ENCODE results near the gene FEZ2. TPM values are rescaled to one million over a fixed set of nuclear protein-coding genes. Genes with fewer than 3 reads are reported as not detected.

Gene FEZ2
- total RNA-seq, 4 donors from 2014 or later: 42.4 to 93.8 (median 61.1) TPM

DNA sequence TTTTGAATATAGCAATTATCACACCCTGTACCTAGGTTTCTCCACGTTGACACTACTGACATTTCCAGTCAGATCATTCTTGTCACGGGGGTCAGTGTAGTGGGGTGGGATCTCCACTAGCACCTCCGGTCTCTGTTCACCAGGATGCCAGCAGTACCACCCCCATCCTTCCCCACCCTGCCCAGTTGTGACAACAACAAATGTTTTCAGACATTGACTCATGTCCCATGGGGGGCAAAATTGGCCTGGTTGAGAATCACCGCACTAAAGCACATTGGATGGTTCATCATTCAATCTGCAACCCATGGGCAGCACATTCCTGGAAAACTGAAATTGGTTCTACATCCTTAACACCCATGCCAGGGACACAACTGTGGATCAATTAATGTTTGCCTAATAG lies 32.3 kb downstream of the FEZ2 start:
- Histone ChIP-seq H3K4me1 (peaks cover 0 to 52% (median 12%) of the 10 kb centered on the region in 4 donors), H3K9me3 (no peaks in the 10 kb centered on the region), H3K4me3 (no peak overlapping the region), H3K27me3 (no peaks in the 10 kb centered on the region), H3K27ac (no peak overlapping the region), H3K36me3 (peaks cover 0 to 23% (median 0%) of the 10 kb centered on the region in 3 donors)
- no peak for DNase-seq (ENCODE audit: low spot score in 2 of 2)
- TF ChIP-seq EP300 (IDR thresholded peaks at IDR 0.05): no peak
- TF ChIP-seq POLR2A (IDR thresholded peaks at IDR 0.05): no peak
- TF ChIP-seq, protein P1, sequence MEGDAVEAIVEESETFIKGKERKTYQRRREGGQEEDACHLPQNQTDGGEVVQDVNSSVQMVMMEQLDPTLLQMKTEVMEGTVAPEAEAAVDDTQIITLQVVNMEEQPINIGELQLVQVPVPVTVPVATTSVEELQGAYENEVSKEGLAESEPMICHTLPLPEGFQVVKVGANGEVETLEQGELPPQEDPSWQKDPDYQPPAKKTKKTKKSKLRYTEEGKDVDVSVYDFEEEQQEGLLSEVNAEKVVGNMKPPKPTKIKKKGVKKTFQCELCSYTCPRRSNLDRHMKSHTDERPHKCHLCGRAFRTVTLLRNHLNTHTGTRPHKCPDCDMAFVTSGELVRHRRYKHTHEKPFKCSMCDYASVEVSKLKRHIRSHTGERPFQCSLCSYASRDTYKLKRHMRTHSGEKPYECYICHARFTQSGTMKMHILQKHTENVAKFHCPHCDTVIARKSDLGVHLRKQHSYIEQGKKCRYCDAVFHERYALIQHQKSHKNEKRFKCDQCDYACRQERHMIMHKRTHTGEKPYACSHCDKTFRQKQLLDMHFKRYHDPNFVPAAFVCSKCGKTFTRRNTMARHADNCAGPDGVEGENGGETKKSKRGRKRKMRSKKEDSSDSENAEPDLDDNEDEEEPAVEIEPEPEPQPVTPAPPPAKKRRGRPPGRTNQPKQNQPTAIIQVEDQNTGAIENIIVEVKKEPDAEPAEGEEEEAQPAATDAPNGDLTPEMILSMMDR (IDR thresholded peaks at IDR 0.05): no peak
- WGBS, 2 donors: 94 to 99% methylated on average over 4 of the region's 4 CpGs

DNA sequence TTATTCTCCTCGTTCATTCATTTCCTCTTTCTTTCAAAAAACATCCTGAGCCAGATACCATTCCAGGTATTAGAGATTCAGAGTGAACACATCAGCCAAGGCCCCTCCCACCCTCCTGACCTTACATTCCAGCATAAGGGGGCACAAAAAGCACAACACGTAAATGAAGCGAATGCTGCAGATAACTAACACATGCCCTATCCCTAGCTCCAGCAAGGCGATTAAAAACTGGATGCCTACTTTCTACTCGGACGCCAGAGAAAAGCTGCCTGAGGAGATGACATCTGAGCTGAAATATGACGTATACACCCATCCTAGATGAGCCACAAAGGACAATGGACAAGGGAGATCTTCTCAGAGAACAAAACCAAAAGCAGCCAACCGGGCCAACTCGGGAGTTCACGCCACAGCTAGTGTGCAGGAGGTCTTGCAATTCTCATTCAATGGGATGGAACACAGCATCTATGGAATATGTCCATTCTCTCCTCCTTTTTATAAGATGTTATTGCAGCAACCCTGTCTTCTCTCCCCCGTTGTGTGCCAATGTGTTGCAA lies 33.5 kb downstream of the FEZ2 start:
- TF ChIP-seq POLR2A (IDR thresholded peaks at IDR 0.05) (no peak), EP300 (IDR thresholded peaks at IDR 0.05) (no peak)
- TF ChIP-seq, protein P1 (IDR thresholded peaks at IDR 0.05): no peak
- WGBS, 2 donors: 86% methylated on average over 11 of the region's 11 CpGs
- H3K27me3 ChIP-seq: no peaks in the 10 kb centered on the region
- H3K36me3 ChIP-seq: peaks cover 0 to 29% (median 0%) of the 10 kb centered on the region in 3 donors
- no peak for DNase-seq (ENCODE audit: low spot score in 2 of 2)
- no peaks in the 10 kb centered on the region for H3K9me3 ChIP-seq
- H3K27ac ChIP-seq: peak overlapping the region in 1 of 4 donors; percentile 51
- H3K4me1 ChIP-seq: peaks cover 0 to 47% (median 12%) of the 10 kb centered on the region in 4 donors
- no peak overlapping the region for H3K4me3 ChIP-seq

DNA sequence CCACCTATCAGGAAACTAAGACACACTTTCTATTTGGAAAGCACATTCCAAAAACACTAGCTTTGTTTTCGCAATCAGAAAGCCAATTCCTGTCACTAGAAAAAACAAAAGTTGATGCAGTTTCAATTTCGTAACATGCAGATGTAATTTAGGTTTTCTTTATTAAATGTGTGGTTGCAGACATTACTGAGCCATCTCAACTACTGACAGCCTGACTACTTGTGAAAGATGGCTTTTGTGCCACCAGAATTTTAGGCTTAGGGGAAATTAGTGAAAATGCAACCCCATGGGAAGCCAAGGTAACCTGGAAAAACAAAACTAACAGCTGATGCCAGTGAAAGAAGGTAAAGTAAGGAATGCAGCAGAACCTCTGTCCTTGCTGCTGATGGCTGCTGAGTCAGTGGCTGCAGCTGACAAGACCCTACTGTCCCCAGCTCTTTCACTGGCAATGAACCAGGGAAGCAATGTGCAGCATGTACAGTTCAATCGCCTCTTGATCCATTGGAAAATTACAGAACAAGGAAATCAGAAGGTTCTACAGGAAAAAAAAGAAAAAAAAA lies 34.9 kb downstream of the FEZ2 start:
- Histone ChIP-seq H3K4me3 (no peak overlapping the region), H3K36me3 (peaks cover 0 to 30% (median 0%) of the 10 kb centered on the region in 3 donors), H3K9me3 (no peaks in the 10 kb centered on the region), H3K4me1 (peaks cover 0 to 33% (median 10%) of the 10 kb centered on the region in 4 donors), H3K27ac (peak overlapping the region in 2 of 4 donors; percentile 51 to 52), H3K27me3 (no peaks in the 10 kb centered on the region)
- no peak for DNase-seq (ENCODE audit: low spot score in 2 of 2)
- TF ChIP-seq POLR2A (IDR thresholded peaks at IDR 0.05) (no peak), EP300 (IDR thresholded peaks at IDR 0.05) (no peak)
- TF ChIP-seq, protein P1 (IDR thresholded peaks at IDR 0.05): no peak
- WGBS, 2 donors: 54% methylated on average over 3 of the region's 3 CpGs

DNA sequence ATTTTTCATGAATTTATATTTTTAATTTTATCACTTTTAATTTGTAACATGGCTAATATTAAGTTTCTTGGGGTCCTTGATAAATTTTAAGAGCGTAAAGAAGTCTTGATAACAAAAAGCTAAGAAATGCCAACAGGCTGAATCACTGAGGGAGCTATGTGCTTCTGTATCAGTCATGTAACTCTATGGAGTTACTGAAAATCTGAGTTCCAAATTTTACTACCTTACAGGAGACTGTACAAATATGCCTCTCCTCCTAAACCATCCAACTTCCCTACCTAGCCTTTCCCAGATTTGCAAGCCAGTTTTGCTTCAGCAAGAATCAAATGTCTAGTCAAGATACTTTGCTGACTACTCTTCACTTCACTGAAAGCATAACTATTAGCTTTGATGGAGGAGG lies 35.7 kb downstream of the FEZ2 start:
- no peaks in the 10 kb centered on the region for H3K27me3 ChIP-seq
- no peaks in the 10 kb centered on the region for H3K9me3 ChIP-seq
- H3K36me3 ChIP-seq: peaks cover 0 to 26% (median 0%) of the 10 kb centered on the region in 3 donors
- H3K4me1 ChIP-seq: peaks cover 0 to 29% (median 10%) of the 10 kb centered on the region in 4 donors
- no peak overlapping the region for H3K4me3 ChIP-seq
- WGBS, 2 donors: 71 to 74% methylated on average over 1 of the region's 1 CpG
- DNase-seq (ENCODE audit: low spot score in 2 of 2): no peak
- TF ChIP-seq EP300 (IDR thresholded peaks at IDR 0.05): no peak
- no peak for TF ChIP-seq POLR2A (IDR thresholded peaks at IDR 0.05)
- TF ChIP-seq, protein P1 (IDR thresholded peaks at IDR 0.05): no peak
- peak overlapping the region in 2 of 4 donors; percentile 20 to 51 for H3K27ac ChIP-seq

DNA sequence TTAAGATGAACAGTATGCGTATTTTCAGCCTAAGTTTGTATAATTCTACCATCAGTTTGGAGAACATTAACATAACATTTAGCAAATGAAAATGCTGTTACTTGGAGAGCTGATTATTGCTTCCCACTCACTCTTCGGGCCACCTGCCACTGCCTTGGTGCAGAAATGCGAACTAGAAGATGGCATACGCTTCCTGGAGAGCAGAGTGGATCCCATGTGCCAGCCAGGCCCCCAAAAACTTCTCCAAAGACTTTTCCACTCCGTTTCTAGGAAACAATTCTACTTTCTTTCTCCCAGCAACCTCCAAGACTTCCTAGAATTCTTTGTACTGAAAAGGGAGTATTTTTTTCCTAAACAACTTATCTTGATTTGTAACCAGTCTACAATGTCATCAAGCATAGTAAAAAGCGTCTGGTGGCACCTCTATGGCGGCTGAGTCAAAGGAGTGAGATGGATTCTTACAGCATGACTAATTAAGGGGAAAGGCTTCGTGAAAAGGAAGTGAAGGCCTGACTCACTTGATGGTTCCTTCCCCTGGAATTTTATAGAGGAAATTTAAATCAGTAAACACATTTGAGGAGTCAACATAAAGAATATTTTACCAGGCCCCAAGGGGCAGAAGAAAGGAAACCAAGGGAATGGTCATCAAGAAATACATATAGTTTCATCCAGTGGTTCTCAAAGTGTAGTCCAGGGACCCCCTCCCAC lies 36.6 kb downstream of the FEZ2 start:
- WGBS, 2 donors: 61 to 67% methylated on average over 8 of the region's 8 CpGs
- no peak for DNase-seq (ENCODE audit: low spot score in 2 of 2)
- peak overlapping the region in 2 of 4 donors; percentile 51 to 64 for H3K27ac ChIP-seq
- no peaks in the 10 kb centered on the region for H3K27me3 ChIP-seq
- TF ChIP-seq EP300 (IDR thresholded peaks at IDR 0.05): peak in 1 of 2 donors; percentile 52
- TF ChIP-seq, protein P1 (IDR thresholded peaks at IDR 0.05): no peak
- TF ChIP-seq POLR2A (IDR thresholded peaks at IDR 0.05): no peak
- H3K36me3 ChIP-seq: peaks cover 0 to 18% (median 0%) of the 10 kb centered on the region in 3 donors
- H3K4me3 ChIP-seq: no peak overlapping the region
- H3K9me3 ChIP-seq: no peaks in the 10 kb centered on the region
- H3K4me1 ChIP-seq: peaks cover 0 to 29% (median 10%) of the 10 kb centered on the region in 4 donors

Measured in tibial nerve (tissue), 4 donors.